IPS DF 19.7 (cell line): ENCODE data around the gene TEFM.
"Not testable (repeated sequence)": the region's sequence is repeated elsewhere in the genome, so short reads cannot be mapped to it uniquely, and the experiment has no call there.

ENCODE experiments used
- DNase-seq: peaks from one replicate; pipeline ENCODE4 v3.0.0-alpha.2; 2013; ENCODE audit warnings: low read depth, low spot score

Gene TEFM, protein sequence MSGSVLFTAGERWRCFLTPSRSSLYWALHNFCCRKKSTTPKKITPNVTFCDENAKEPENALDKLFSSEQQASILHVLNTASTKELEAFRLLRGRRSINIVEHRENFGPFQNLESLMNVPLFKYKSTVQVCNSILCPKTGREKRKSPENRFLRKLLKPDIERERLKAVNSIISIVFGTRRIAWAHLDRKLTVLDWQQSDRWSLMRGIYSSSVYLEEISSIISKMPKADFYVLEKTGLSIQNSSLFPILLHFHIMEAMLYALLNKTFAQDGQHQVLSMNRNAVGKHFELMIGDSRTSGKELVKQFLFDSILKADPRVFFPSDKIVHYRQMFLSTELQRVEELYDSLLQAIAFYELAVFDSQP

DNA sequence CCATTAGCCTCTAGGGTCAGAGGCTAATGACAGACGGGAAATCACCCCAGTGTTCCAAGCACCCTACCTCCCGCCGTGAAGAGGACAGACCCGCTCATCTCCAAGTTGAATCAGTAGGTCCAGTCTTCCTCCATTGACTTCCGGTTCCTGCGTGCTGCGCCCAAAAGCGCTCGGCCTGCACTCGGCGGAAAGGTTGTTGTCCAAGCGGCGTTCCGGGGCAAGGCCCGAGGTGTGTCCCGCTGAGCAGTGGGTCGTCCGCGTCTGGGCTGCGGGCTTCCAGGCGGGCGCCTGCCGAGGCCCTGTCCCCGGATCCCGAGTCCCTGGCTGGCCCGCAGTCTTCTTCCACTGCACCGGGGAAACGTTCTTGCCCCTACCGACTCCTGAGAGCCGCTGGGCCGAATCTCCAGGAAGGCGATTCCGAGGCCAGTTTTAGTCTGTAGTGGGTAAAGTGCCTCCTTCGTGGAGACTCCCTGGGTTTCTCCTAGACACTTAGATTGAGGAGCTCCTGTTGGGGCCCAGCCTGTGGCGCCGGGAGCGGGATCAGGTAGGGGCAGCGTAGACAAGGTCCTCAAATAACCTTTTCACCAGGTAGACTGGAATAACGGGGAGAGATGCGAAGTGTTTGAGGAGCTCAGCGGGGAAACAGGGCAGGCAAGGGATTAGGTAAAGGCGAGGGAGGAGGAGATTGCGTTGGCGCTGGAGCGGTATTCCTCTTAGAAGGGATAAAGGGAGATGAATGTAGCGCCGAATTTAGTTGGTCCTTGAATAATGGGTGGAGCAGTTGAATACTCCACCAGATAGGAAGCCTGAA lies at the start of gene TEFM:
TSS of gene TEFM (minus strand) at position 138 of the 811 bp plus-strand sequence. CDS start at position 98, 40 bp downstream.
- peak; percentile 75 for DNase-seq

DNA sequence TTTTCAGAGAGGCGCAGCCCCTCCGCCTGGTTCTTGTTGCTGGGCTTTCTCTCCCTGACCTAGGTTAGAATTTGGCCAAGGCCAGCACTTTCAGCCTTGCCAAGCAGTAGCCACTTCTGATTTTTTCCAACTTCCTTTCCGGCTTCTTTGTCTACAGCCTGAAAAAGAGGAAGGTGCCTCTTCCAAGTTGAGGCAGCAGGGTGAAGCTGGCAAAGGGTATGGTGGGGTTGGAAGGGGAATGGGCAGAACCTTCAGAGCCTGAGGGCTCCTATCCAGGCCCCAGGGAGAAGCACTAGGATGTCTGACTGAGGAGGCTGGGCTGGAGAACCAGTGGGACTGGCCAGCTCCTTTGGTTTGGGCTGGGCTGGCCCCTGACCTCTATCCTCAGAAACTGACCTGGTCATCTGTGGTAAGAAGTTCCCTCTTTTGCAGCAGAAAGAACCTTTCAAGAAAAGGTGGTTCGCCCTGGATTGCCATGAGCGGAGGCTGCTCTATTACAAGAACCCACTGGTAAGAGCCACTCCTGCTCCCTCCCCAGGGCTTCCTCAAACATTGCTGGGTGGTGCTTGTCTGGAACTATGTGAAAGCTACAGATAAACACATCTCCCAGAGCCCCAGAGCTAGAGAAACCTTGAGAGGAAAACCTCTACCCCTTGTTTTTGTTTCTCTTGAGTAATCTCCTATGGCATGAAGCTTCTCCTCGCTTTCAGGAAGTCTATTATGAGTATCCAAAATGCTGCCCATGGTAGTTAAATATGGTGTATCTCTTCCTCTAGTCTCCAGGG lies 48.2 kb upstream of the TEFM start:
- DNase-seq: no peak

DNA sequence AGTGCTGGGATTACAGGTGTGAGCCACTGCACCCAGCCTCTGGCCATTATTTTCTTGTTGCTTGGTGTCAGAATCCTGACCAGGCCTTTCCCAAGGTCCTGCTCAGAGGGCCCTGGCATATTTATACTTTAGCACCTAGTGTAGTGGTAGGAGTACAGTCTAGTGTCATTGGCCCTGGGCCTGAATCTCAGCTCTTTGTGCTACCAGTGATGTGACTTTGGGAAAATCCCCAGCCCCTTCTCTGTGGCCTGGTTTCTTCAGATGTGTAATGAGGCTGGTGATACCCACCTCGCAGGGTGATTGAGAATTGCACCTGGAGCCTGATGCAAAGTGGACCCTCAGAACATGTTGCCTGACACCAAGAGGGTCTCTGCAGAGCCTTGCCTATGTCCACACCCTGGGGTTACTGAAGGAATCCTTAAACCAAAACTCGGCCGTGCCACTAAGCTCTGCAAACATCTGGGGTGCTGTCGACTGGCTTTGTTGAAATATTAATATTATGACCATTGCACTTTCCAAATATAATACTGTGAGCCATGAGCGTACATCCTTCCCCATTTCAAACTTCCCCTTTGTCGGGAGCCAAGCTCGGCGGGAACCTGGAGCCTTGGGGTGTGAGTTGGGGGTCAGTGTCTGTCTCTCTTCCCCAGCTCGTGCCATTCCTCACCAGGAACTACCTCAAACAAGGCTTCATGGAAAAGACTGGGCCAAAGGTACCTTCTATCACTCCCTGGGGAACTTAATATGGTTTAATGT lies 46.8 kb upstream of the TEFM start:
- DNase-seq: no peak

DNA sequence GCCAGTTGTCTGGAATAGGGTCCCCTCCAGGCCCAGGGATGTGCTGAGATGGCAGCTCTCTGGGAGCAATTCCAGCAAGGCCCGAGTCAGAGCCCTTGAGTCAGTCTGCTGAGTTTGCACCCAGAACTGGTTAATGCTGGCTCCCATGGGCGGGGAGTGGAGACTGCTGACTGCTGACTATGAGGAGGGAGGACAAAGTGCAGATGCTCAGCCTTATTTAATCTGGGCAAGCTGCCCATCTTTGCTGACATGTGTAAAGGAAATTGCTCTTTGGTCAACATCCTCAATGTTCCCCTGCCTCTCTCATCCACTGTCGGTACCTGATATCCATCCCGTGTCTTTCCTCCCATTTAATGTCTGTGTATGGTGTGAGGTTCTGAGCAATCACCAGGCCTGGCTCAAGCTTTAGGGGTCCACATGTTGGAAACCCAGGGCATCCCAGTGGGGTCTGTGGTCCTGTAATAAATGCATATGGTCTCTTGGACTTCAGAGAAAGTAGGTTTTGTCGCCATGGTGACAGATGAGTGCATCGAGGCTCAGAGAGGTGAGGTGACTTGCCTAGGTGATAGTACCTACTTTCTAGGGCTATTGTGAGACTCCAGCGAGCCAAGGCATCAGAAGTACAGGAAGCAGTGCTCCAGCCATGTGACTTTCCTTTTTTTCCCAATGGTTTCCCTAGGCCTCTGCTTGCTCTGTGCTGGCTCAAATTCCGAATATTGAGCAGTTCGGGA lies 44.8 kb upstream of the TEFM start:
- no peak for DNase-seq

DNA sequence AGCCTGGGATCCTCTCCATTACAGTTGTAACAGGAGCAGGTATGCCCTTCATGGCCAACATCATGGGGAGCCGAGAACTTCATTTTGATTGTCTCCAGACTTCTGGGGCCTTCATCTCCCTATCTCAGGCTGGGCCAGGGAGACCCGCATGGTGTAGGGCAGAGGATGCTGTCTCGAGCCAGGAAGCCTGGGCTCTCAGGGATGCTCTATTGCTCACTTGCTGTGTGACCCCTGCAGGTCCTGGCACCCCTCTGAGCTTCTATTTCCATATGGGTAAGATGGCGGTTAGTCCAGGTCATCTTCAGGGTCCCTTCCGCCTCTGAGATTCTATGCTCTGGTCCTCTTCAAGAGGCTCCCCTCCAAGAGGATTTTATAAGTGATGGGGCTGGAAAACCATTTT lies 44.2 kb upstream of the TEFM start:
- DNase-seq: no peak

DNA sequence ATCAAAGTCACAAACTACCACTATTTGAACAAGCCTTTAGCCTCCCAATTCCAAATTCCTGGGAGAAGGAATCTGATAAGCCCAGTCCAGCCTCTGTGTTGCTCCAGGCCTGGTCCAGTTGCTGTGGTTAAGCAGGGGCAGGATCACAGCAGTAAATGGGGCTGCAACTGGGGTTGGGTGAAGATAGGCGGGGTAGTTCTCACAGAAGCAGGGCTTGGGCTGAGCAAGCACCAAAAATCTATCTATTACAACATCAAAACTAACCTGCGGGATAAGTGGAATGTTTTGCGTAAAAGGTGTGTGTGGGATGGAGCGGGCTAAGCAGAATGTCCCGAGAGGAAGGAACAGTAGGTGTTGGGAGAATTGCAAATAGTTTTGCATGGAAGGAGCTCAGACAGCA lies 41.8 kb upstream of the TEFM start:
- DNase-seq: no peak

DNA sequence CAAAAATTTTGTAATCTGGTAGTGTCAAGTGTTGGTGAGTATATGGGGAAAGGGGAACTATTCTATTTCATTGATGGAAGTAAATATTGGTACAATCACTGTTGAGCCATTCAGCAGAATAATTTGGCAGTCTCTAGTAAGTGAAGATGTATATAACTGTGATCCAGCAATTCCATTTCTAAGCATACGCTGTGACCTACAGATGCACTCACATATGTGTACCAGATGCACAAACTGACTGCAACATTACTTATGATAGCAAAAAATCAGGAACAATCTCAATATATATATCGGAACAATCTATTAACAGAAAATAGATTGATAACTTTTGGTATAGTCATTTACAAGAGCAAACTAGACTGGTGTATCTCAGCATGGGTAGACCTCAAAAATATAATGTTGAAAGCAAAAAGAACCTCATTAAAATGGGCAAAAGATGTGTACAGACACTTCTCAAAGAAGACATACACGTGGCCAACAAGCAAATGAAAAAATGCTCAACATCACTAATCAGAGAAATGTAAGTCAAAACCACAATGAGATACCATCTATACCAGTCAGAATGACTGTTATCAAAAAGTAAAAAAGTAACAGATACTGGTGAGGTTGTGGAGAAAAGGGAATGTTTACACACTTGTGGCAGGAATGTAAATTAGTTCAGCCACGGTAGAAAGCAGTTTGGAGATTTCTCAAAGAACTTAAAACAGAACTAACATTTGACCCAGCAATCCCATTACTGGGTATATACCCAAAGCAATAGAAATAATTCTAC lies 36.5 kb upstream of the TEFM start:
- no peak for DNase-seq

DNA sequence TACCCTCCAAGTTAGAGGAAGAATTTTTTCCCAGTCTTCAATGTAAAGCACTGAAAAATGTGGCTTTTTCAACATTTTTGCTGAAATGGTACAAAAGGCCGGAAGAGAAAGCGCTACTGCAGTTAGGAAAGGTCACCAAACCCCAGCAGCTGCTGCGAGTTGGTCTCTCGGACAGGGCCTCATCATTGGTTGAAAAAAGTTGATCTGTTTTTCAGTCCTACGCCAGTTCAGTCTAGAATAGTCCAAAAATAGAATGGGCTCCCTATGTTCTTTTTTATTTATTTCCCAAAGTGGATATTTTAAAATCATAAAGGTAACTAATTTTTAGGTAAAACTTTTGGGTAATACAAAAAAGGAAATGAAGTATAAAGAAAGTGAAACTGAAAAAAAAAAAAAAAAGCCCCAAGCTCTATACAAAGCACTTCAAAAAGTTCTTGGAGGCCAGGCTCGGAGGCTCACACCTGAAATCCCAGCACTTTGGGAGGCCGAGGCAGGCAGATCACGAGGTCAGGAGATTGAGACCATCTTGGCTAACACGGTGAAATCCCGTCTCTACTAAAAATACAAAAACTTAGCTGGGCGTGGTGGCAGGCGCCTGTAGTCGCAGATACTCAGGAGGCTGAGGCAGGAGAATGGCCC lies 33.1 kb upstream of the TEFM start:
- no peak for DNase-seq

DNA sequence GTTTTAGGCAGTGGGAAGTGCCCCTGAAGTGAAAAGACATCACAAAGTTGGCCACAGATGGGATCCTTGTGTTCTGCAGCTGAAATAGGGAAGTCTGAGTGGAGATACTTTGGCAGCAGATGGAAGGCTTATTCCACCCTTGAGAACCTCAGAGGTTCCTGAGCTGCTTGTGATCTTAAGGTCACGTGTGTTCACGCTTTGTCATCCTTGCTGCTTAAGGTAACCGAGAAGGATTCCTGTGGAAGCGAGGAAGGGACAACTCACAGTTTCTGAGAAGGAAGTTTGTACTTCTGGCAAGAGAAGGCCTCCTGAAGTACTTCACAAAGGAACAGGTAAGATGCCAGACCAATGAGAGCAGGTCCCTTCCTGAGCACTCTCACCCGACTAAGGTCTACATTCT lies 27.9 kb upstream of the TEFM start:
- DNase-seq: no peak

DNA sequence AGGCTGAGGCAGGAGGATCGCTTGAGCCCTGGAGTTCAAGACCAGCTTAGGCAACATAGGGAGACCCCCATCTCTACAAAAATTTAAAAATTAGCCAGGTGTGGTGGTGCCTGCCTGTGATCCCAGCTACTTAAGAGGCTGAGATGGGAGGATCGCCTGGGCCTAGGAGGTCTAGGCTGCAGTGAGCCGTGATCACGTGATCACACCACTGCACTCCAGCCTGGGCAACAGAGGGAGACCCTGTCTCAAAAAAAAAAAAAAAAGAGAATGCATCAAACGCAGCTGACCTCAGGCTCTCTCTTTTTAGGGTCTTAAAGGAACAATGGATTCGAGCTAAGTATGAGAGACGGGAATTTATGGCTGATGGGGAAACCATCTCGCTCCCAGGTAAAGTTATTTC lies 25.5 kb upstream of the TEFM start:
- not testable (repeated sequence) for DNase-seq

DNA sequence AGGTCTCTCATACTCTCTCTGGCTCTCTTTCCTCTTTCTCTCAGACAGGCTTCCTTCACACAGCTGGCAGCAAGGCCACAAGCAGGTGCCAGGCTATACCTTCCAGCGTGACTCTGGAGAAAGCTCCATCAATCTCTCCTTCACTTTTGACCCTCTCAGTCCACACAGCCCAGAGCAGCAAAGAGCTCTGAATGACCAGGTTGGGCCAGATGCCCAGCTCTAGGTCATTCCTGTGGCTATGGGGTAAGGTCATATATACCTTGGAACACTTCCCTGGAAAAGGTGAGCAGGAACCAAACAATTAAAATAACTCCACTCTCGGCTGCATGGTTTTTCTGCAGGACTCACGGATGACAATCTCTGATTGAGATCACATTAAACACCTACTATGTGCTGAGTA lies 24.5 kb upstream of the TEFM start:
- DNase-seq: no peak

DNA sequence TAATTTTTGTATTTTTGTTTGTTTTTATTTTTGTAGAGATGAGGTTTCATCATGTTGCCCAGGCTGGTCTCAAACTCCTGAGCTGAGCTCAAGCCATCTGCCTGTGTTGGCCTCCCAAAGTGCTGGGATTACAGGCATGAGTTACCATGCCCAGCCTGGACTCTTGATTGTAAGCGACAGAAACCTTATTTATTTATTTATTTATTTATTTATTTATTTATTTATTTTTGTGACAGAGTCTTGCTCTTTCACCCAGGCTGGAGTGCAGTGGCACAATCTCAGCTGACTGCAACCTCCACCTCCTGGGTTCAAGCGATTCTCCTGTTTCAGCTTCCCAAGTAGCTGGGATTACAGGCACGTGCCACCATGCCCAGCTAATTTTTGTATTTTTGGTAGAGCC lies 23.8 kb upstream of the TEFM start:
- DNase-seq: not testable (repeated sequence)

DNA sequence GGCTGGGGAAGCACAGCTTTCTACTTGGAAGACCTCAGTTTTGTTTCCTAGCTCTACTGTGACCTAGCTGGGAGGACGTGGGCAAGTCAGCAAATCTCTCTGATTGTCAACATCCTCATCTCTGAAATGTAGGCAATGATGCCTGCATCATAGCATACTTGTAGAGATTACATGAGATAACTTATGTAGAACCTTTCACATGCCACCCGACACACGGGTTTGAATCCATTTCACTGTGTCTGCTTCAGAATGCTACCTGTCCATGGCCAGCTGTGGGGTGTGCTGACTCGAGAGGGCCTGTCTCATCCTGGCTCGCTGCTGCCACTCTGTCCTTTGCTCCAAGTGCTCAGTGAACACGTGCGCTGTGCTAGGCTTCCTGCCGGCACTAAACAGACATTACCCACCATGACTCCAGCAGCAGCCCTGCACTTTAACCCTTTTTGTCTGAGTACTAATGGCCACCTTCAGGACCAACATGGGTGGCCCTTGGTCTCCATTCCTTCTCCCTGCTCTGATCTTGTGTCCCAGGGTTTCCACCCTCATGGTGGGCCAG lies 23.1 kb upstream of the TEFM start:
- no peak for DNase-seq

DNA sequence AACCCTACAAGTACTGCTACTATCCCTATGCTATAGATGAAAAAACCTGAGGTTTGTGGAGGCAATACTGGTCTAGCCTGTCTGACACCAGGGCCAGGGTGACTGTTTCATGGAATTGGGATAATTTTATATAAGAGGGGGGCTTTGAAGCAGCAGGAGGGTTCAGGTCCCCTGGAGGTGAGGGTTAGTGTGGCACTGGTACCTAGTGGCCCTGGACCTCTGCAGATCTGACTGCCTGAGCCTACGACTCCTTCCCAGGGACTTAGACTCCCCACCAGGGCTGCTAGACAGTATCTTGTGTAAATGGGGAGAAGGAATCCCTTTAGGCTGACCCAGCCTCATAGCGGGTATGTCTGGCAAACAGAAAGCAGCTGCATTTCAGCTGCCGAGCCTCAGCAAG lies 22.5 kb upstream of the TEFM start:
- DNase-seq: no peak

DNA sequence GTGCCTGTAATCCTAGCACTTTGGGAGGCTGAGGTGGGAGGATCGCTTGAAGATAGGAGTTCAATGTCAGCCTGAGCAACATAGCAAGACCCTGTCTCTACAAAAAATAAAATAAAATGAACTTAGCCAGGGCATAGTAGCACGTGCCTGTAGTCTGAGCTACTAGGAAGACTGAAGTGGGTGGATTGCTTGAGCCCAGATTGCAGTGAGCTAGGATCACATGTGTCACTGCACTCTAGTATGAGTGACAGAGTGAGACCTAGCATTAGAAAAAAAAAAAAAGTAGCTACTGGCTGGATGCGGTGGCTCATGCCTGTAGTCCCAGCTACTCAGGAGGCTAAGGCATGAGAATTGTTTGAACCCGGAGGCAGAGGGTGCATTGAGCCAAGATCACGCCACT lies 21.7 kb upstream of the TEFM start:
- no peak for DNase-seq

DNA sequence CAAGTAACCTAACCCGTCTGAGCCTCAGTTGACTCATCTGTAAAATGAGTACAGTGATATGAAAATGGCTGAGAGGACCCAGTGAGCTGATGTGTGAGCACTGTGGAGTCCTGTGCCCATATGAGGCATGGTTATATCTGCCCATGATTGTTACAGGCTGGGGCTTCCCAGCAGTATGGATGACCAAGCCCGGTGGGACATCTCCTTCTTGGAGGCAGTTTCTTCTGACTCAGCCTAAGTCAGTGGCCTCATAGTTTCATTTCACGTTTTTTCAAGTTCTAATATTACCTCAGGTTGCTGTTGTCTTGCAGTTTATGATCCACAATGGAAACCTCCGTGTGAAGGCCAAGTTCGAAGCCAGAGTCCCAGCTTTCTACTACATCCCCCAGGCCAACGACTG lies 20.5 kb upstream of the TEFM start:
- no peak for DNase-seq

DNA sequence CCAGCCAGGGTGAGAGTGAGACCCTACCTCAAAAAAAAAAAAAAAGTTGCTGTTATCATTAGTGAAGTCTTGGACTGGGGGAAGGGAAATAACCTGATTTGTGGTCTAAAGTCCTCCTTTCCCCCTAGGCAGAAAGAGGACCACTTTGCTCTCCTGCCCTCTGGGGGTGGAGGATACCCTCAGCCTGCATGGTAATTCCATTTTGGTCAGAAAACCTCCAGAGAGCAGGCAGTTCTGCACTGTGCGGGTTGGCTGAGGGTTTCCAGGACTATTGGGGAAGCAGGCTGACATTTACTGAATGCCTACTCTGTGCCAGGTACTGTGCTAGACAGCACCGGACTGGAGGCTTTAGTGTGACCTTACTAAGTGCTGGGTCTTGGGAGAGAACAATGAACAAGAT lies 18.3 kb upstream of the TEFM start:
- no peak for DNase-seq

DNA sequence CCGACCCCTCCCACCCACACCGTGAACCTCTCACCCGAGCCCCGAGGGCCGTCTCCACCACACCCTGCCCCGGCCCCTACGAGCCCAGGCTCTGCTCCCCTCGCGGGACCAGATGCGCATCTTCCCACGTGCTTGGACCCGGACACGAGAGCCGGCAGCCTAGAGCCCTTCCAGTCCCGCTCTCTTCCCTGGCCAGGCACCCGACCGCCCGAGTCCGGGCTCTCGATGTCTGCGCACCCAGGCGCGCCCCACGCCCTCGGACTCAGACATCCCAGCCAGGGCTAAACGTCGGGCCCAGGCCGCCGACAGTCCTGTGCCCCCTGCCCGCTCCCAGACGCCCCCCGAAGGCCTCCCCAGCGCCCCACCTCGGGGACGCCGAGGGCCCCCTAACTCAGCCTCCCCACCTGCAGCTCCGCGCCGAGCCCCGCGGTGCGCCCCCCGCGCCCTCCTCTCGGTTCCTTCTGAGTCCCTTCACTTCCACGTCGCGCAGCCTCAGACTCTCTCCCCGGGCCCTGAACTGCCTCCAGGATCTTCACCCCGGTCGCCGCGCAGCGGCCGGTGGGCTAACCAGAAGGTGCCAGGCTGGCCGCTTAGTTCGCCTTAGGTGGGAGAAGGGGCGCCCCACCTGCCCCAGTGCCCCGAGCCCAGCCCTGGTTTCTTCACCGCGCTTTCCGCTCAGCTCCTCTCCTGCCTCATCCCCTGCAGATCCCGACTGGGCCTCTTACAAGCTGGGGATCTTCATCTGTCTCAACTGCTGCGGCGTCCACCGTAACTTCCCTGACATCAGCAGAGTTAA lies 16.4 kb upstream of the TEFM start:
- DNase-seq: no peak
